Spleen (tissue), 7 donors: ENCODE data around the gene NXN.

Source experiments
- CTCF ChIP-seq, 11 experiments: fragments of 200-600 bp in 7 of 11; fragments of 450-650 bp in 4 of 11; sonication (generic) in 4 of 11; IDR thresholded peaks in 8 of 11; conservative IDR thresholded peaks in 3 of 11; 1 replicate in 7 of 11; 2 replicates in 4 of 11; pipeline versions ENCODE4 v1.4.0 to v1.8.0; 2016 to 2021; ENCODE audit warnings: antibody characterized with exemption in 11 of 11, inconsistent platforms in 4 of 11, mild to moderate bottlenecking in 1 of 11
- POLR2AphosphoS5 ChIP-seq, 3 donors: sonication (generic); formaldehyde crosslinking; IDR thresholded peaks; one replicate each; pipeline ENCODE4 v1.5.1; 2017; ENCODE audit warnings: antibody characterized with exemption in 3 of 3
- donor health status: DM: no; HTN: no; CAD: no; lungs with moderate emphysema.
- donor health status: DM: no; HTN: no; CAD: no.
- donor health status: DM: no; HTN: no; CAD: no.

- TF ChIP-seq CTCF (IDR thresholded peaks at IDR 0.05 in 8 of 11, conservative IDR thresholded peaks at IDR 0.05 in 3 of 11) (no peak), POLR2AphosphoS5 (IDR thresholded peaks at IDR 0.05) (no peak)
Measured at GRCh38 chr17:830950-831349, 148.6 kb downstream of the NXN start.
